Lower lobe of right lung (tissue), 2 donors: ENCODE data around the gene DIO2. TPM values are rescaled to one million over a fixed set of nuclear protein-coding genes. Genes with fewer than 3 reads are reported as not detected.

Experiments used
- ATAC-seq, 2 donors: fragments of 200-7000 bp; cut with Tn5 transposase; one replicate each; pipeline ENCODE4 v1.9.1; 2020 to 2022; ENCODE audit warnings: mild to moderate bottlenecking in 2 of 2, moderate library complexity in 2 of 2
- DNase-seq: peaks from one replicate; pipeline ENCODE4 v3.0.0-alpha.2; 2020
- H3K27ac ChIP-seq: fragments of 200-600 bp; one replicate; pipeline ENCODE4 v1.8.0; 2022
- H3K27me3 ChIP-seq: fragments of 200-600 bp; one replicate; pipeline ENCODE4 v1.8.0; 2022; ENCODE audit warnings: low read depth
- H3K36me3 ChIP-seq: fragments of 200-600 bp; one replicate; pipeline ENCODE4 v1.8.0; 2022; ENCODE audit warnings: mild to moderate bottlenecking
- H3K4me1 ChIP-seq: fragments of 200-600 bp; one replicate; pipeline ENCODE4 v1.8.0; 2022
- H3K4me3 ChIP-seq: fragments of 200-600 bp; one replicate; pipeline ENCODE4 v1.8.0; 2022; ENCODE audit warnings: mild to moderate bottlenecking
- H3K9me3 ChIP-seq: fragments of 200-600 bp; one replicate; pipeline ENCODE4 v1.8.0; 2022
- intact Hi-C: fragments of 100-400 bp; cut with DNase I; formaldehyde crosslinking; loops from one replicate; pipeline ENCODE4 v1.11.0; 2022
- total RNA-seq: library from RNA; stranded (reverse); fragmentation: NEBNext Ultra II Directional; extraction: Animal tissue kit (Norgen Biotek cat#: 25700); gene quantifications from one replicate; pipeline ENCODE4 v1.2.1, GENCODE V29; 2021
- TF ChIP-seq, protein P1 (sequence below): fragments of 200-600 bp; IDR thresholded peaks from one replicate; pipeline ENCODE4 v1.8.0; 2022; ENCODE audit warnings: antibody characterized with exemption, mild to moderate bottlenecking
- donor health status: DM: no; HTN: yes; CAD: no; lungs with severe emphysema.

Gene DIO2
- total RNA-seq, 1 donor from 2014 or later: 0.62 TPM

GRCh38 chr14:80231702-80232101, 20.4 kb upstream of the DIO2 start:
- Histone ChIP-seq H3K27me3 (no peaks in the 10 kb centered on the region), H3K9me3 (no peaks in the 10 kb centered on the region), H3K27ac (no peak overlapping the region), H3K36me3 (no peaks in the 10 kb centered on the region), H3K4me1 (no peaks in the 10 kb centered on the region), H3K4me3 (no peak overlapping the region)
- TF ChIP-seq, protein P1, sequence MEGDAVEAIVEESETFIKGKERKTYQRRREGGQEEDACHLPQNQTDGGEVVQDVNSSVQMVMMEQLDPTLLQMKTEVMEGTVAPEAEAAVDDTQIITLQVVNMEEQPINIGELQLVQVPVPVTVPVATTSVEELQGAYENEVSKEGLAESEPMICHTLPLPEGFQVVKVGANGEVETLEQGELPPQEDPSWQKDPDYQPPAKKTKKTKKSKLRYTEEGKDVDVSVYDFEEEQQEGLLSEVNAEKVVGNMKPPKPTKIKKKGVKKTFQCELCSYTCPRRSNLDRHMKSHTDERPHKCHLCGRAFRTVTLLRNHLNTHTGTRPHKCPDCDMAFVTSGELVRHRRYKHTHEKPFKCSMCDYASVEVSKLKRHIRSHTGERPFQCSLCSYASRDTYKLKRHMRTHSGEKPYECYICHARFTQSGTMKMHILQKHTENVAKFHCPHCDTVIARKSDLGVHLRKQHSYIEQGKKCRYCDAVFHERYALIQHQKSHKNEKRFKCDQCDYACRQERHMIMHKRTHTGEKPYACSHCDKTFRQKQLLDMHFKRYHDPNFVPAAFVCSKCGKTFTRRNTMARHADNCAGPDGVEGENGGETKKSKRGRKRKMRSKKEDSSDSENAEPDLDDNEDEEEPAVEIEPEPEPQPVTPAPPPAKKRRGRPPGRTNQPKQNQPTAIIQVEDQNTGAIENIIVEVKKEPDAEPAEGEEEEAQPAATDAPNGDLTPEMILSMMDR: no peak
- intact Hi-C loops: no loop called here
- no peak for ATAC-seq
- no peak for DNase-seq

DNA sequence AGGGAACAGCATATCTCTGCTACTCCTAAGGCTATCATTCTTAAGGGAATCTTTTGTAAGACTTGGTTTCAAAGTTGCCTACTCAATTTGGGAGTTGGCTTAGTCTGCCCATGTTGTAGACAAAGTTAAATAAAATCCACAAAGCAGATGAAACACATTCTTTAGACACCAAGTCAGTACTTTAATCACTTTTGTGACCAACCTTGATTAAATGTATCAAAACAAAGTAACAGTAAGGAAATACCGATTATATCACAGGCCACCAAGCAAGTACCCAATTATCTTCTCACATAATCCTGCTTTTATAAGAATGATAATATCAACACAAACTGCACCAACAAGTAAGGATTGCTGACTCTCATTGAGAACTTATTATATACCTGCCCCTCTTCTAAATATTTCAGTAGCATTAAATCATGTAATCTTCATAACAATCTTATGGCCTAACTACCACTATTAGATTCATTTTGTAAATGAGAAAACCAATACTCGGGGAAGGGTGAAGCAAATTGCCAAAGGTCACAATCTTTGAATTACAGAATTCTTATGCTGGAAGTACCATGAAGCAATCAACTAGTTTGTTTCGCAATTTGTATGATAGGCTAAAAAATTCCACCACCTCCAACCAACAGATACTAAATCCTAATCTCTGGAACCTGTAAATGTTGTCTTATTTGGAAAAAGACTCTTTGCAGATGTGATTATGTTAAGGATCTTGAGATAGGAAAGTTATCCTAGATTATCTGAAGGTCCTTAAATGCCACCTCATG, 12.6 kb upstream of the DIO2 start:
- Histone ChIP-seq H3K4me3 (no peak overlapping the region), H3K36me3 (no peaks in the 10 kb centered on the region), H3K27me3 (no peaks in the 10 kb centered on the region), H3K4me1 (no peaks in the 10 kb centered on the region), H3K9me3 (no peaks in the 10 kb centered on the region), H3K27ac (no peak overlapping the region)
- intact Hi-C loops: no loop called here
- ATAC-seq (no peak), DNase-seq (no peak)
- TF ChIP-seq, protein P1: no peak

- ATAC-seq: no peak
Measured at GRCh38 chr14:80216818-80217217, 5.5 kb upstream of the DIO2 start.

GRCh38 chr14:80215756-80216581, 4.7 kb upstream of the DIO2 start:
- no peaks in the 10 kb centered on the region for H3K9me3 ChIP-seq
- no peaks in the 10 kb centered on the region for H3K4me1 ChIP-seq
- no peak overlapping the region for H3K4me3 ChIP-seq
- H3K27ac ChIP-seq: no peak overlapping the region
- no peak for ATAC-seq
- DNase-seq: no peak
- no peaks in the 10 kb centered on the region for H3K36me3 ChIP-seq
- TF ChIP-seq, protein P1: no peak
- no peaks in the 10 kb centered on the region for H3K27me3 ChIP-seq
- intact Hi-C loops: no loop called here

More at GRCh38 chr14:80216818-80217217, 5.5 kb upstream of the DIO2 start:
- Histone ChIP-seq H3K36me3 (no peaks in the 10 kb centered on the region), H3K9me3 (no peaks in the 10 kb centered on the region), H3K4me1 (no peaks in the 10 kb centered on the region), H3K27ac (no peak overlapping the region), H3K27me3 (no peaks in the 10 kb centered on the region), H3K4me3 (no peak overlapping the region)
- intact Hi-C loops: no loop called here
- TF ChIP-seq, protein P1: no peak
- no peak for DNase-seq

- ATAC-seq: no peak
- Histone ChIP-seq H3K27me3 (no peaks in the 10 kb centered on the region), H3K36me3 (no peaks in the 10 kb centered on the region), H3K27ac (no peak overlapping the region), H3K9me3 (no peaks in the 10 kb centered on the region), H3K4me1 (no peaks in the 10 kb centered on the region), H3K4me3 (no peak overlapping the region)
- intact Hi-C loops: no loop called here
- TF ChIP-seq, protein P1: no peak
- no peak for DNase-seq
Measured at GRCh38 chr14:80215081-80215480, 3.8 kb upstream of the DIO2 start.
